Bronchial epithelial cell (primary cell): ENCODE measurements around the gene ACOX1. TPM values are rescaled to one million over a fixed set of nuclear protein-coding genes. Genes with fewer than 3 reads are reported as not detected.

Experiments used
- DNase-seq: peaks from one replicate; pipeline ENCODE4 v3.0.0-alpha.2; 2010; ENCODE audit warnings: low read depth
- FAIRE-seq: peaks from 2 replicates; lab custom pipeline; 2011; peaks lifted over from hg19 to GRCh38; lab: Jason Lieb, UNC
- H3K27me3 ChIP-seq: 2 replicates; pipeline ENCODE4 v1.5.1; 2011; ENCODE audit warnings: low read length; ENCODE audit not compliant: control insufficient read depth, insufficient read depth
- H3K36me3 ChIP-seq: 2 replicates; pipeline ENCODE4 v1.5.1; 2011; ENCODE audit warnings: low read length; ENCODE audit not compliant: control insufficient read depth, insufficient read depth
- H3K4me3 ChIP-seq: 2 replicates; pipeline ENCODE4 v1.5.1; 2011; ENCODE audit warnings: mild to moderate bottlenecking, low read depth, low read length, control low read depth
- CTCF ChIP-seq: IDR thresholded peaks from 2 replicates; pipeline ENCODE4 v1.5.1; 2011; ENCODE audit warnings: mild to moderate bottlenecking, moderate library complexity, low read length, control low read depth, inconsistent platforms; ENCODE audit not compliant: insufficient read depth, severe bottlenecking
- total RNA-seq: library from RNA; depleted of rRNA; stranded (reverse); fragments of >200 nt; gene quantifications from 2 replicates; pipeline ENCODE4 v1.2.1, GENCODE V29; 2014

Gene ACOX1
- total RNA-seq, 1 donor from 2014 or later: 39.8 TPM

GRCh38 chr17:75940727-75941441, 38.1 kb downstream of the ACOX1 start, which contains the start of gene FBF1:
Gene FBF1, minus strand, starts transcription at chr17:75941042. Its CDS starts 2,893 bp downstream, at chr17:75938149.
- Histone ChIP-seq H3K36me3 (no peaks in the 10 kb centered on the region), H3K4me3 (peak within 1 kb of the TSS; percentile 64), H3K27me3 (no peaks in the 10 kb centered on the region)
- peak; percentile 2 for TF ChIP-seq CTCF
- DNase-seq (peak; percentile 87), FAIRE-seq (no peak)

GRCh38 chr17:75937652-75938051, 41.3 kb downstream of the ACOX1 start:
- DNase-seq (no peak), FAIRE-seq (no peak)
- Histone ChIP-seq H3K4me3 (no peak overlapping the region), H3K36me3 (no peaks in the 10 kb centered on the region), H3K27me3 (no peaks in the 10 kb centered on the region)
- TF ChIP-seq CTCF: no peak

- DNase-seq (no peak), FAIRE-seq (no peak)
- TF ChIP-seq CTCF: no peak
- no peaks in the 10 kb centered on the region for H3K27me3 ChIP-seq
- no peaks in the 10 kb centered on the region for H3K36me3 ChIP-seq
- no peak overlapping the region for H3K4me3 ChIP-seq
These were observed 45.2 kb downstream of the ACOX1 start for GRCh38 chr17:75933808-75934207.

GRCh38 chr17:75932852-75933251, 46.1 kb downstream of the ACOX1 start:
- TF ChIP-seq CTCF: no peak
- Histone ChIP-seq H3K4me3 (no peak overlapping the region), H3K27me3 (no peaks in the 10 kb centered on the region), H3K36me3 (no peaks in the 10 kb centered on the region)
- DNase-seq (no peak), FAIRE-seq (no peak)

- FAIRE-seq: no peak
- DNase-seq: no peak
- Histone ChIP-seq H3K27me3 (no peaks in the 10 kb centered on the region), H3K36me3 (no peaks in the 10 kb centered on the region), H3K4me3 (no peak overlapping the region)
- no peak for TF ChIP-seq CTCF
These were observed 47.9 kb downstream of the ACOX1 start for GRCh38 chr17:75931062-75931461.
